Heart right ventricle (tissue), 16 donors: ENCODE measurements around the gene NDUFC2. TPM values are rescaled to one million over a fixed set of nuclear protein-coding genes. Genes with fewer than 3 reads are reported as not detected.

ENCODE experiments used
- ATAC-seq, 8 donors: fragments of 200-7000 bp; cut with Tn5 transposase; one replicate each; pipeline ENCODE4 v1.9.1; 2020; ENCODE audit warnings: mild to moderate bottlenecking in 8 of 8, moderate library complexity in 8 of 8, moderate number of reproducible peaks in 1 of 8
- DNase-seq, 2 donors: peaks; one replicate each; pipeline ENCODE4 v3.0.0-alpha.2; 2020
- H3K27ac ChIP-seq, 10 donors: fragments of 200-600 bp; sonication (generic) in 2 of 10; one replicate each; pipeline versions ENCODE4 v1.5.0 to v1.8.0; 2020 to 2022; ENCODE audit warnings: mild to moderate bottlenecking in 3 of 10
- H3K27me3 ChIP-seq, 7 donors: fragments of 200-600 bp; one replicate each; pipeline ENCODE4 v1.8.0; 2021 to 2022; ENCODE audit warnings: mild to moderate bottlenecking in 2 of 7
- H3K36me3 ChIP-seq, 9 donors: fragments of 200-600 bp; sonication (generic) in 1 of 9; one replicate each; pipeline versions ENCODE4 v1.5.0 to v1.8.0; 2020 to 2022; ENCODE audit warnings: mild to moderate bottlenecking in 2 of 9
- H3K4me1 ChIP-seq, 9 donors: fragments of 200-600 bp; sonication (generic) in 1 of 9; one replicate each; pipeline versions ENCODE4 v1.5.0 to v1.8.0; 2020 to 2022; ENCODE audit warnings: mild to moderate bottlenecking in 4 of 9
- H3K4me3 ChIP-seq, 10 donors: fragments of 200-600 bp; sonication (generic) in 2 of 10; one replicate each; pipeline versions ENCODE4 v1.5.0 to v1.8.0; 2020 to 2022; ENCODE audit warnings: mild to moderate bottlenecking in 7 of 10, moderate library complexity in 2 of 10
- H3K9me3 ChIP-seq, 11 donors: fragments of 200-600 bp in 10 of 11; sonication (generic) in 2 of 11; one replicate each; pipeline versions ENCODE4 v1.5.0 to v1.8.0; 2013 to 2022; ENCODE audit warnings: mild to moderate bottlenecking in 2 of 11, control low read depth in 1 of 11, moderate library complexity in 1 of 11
- WGBS, 2 donors: extraction: QIAGEN DNeasy Blood & Tissue Kit; methylation state at CpG; one replicate each; pipeline ENCODE4 v1.1.7; 2013; ENCODE audit warnings: inconsistent platforms in 1 of 2; 5-methylcytosine and 5-hydroxymethylcytosine counted together
- intact Hi-C, 10 donors: fragments of 100-400 bp; cut with DNase I; formaldehyde crosslinking; loops; one replicate each; pipeline versions ENCODE4 v1.11.1 to v1.14.2; 2022
- polyA plus RNA-seq, 2 donors: library from polyadenylated mRNA; stranded (reverse); fragments of 200-250 nt; gene quantifications; one replicate each; pipeline ENCODE4 v1.2.3, GENCODE V29; 2013
- total RNA-seq, 10 donors: library from RNA; stranded (reverse); fragmentation: NEBNext Ultra II Directional in 3 of 10; extraction: Animal tissue kit (Norgen Biotek cat#: 25700) in 3 of 10; gene quantifications; one replicate each; pipeline versions ENCODE4 v1.2.1 to v1.2.4, GENCODE V29; 2021 to 2023
- TF ChIP-seq, protein P1 (sequence below), 9 donors: fragments of 200-600 bp; sonication (generic) in 2 of 9; IDR thresholded peaks; one replicate each; pipeline versions ENCODE4 v1.5.0 to v1.8.0; 2021 to 2022; ENCODE audit warnings: antibody characterized with exemption in 9 of 9, mild to moderate bottlenecking in 5 of 9, moderate library complexity in 1 of 9
- donor health status: Arrhythmogenic right ventricular cardiomyopathy.
- donor health status: ischemic (EF 13 %, LVEDD 7.1; RV severe dilation, severe dysfunction).
- donor health status: healthy with polysubstance abuse.
- donor health status: DM: no; HTN: yes; CAD: no.
- donor health status: DM: no; HTN: no; CAD: no.
- donor health status: ischemic (EF 25% LVEDD 6.9; RV normal size, moderate dysfunction).
- donor health status: ischemic (EF 25% LVEDD 5.7; RV mildly dilated, moderate dysfunction).
- donor health status: healthy.
- donor health status: DM: yes; HTN: yes; CAD: no.
- donor health status: Ischemic cardiomyopathy.
- donor health status: ischemic (EF 35%, LVEDD 5.7; RV mildly dilated, moderate dysfunction).
- donor health status: nonischemic (EF 11% LVEDD 7.7; RV severe dilation, severe dysfunction).
- donor health status: DM: yes; HTN: yes; CAD: no.
- donor health status: PGD.
- donor health status: ischemic (EF 29% LVEDD 5.4; RV normal size, mild dysfunction).
- donor health status: nonischemic (EF 23%, LVEDD 6.1; RV moderate dilation, normal function).

NDUFC2 gene
- total and polyA plus RNA-seq, 12 donors = 69.7 to 400 (median 275) TPM

DNA sequence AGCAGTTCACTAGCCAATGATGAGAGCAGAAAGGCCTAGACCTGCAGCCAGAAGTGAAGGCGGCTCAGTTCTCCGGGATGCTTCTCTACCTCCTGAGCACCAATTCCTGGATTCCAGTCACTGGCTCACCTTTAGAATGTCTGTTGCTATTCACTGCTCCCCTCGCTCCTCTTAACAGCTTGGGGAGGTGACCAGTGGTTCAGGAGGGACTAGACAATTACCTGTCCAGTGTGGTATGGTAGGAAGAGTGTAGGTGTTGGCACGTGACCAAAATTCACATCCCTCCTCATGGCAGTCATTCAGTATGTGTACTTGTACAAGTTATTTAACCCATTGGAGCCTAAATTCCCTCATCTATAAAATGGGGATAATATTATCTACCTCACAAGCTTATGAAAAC lies 12.0 kb downstream of the NDUFC2 start:
- ATAC-seq (no peak), DNase-seq (no peak)
- Histone ChIP-seq H3K27me3 (no peaks in the 10 kb centered on the region), H3K4me1 (peaks cover 0 to 23% (median 8%) of the 10 kb centered on the region in 9 donors), H3K4me3 (no peak overlapping the region), H3K9me3 (no peaks in the 10 kb centered on the region), H3K27ac (no peak overlapping the region), H3K36me3 (peaks cover 0 to 60% (median 18%) of the 10 kb centered on the region in 9 donors)
- TF ChIP-seq, protein P1, sequence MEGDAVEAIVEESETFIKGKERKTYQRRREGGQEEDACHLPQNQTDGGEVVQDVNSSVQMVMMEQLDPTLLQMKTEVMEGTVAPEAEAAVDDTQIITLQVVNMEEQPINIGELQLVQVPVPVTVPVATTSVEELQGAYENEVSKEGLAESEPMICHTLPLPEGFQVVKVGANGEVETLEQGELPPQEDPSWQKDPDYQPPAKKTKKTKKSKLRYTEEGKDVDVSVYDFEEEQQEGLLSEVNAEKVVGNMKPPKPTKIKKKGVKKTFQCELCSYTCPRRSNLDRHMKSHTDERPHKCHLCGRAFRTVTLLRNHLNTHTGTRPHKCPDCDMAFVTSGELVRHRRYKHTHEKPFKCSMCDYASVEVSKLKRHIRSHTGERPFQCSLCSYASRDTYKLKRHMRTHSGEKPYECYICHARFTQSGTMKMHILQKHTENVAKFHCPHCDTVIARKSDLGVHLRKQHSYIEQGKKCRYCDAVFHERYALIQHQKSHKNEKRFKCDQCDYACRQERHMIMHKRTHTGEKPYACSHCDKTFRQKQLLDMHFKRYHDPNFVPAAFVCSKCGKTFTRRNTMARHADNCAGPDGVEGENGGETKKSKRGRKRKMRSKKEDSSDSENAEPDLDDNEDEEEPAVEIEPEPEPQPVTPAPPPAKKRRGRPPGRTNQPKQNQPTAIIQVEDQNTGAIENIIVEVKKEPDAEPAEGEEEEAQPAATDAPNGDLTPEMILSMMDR (IDR thresholded peaks at IDR 0.05) = no peak
- intact Hi-C loops = no loop called here
- WGBS, 2 donors = 88% methylated on average over 4 of the region's 4 CpGs

DNA sequence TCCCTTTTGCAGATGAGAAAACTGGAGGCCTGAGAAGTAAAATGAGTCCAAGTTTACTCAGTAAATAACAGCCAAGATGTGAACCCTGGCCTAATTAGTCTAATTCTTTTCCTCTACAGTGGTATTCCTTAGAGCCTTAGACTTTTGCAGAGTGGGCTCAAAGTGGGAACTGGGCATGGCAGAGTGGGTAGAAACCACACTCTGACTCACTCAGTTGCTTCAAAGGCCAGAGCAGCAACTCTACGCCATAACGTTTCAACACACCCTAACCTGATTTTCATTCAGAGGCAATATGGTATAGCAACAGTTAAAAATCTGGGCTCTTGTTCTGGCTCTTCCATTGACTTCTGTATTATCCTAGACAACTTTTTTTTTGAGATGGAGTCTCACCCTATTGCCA lies 13.2 kb downstream of the NDUFC2 start:
- H3K36me3 ChIP-seq = peaks cover 0 to 48% (median 10%) of the 10 kb centered on the region in 9 donors
- H3K4me1 ChIP-seq = peaks cover 0 to 28% (median 7%) of the 10 kb centered on the region in 9 donors
- TF ChIP-seq, protein P1 (IDR thresholded peaks at IDR 0.05) = no peak
- no peak for DNase-seq
- intact Hi-C loops = no loop called here
- no peak for ATAC-seq
- H3K9me3 ChIP-seq = no peaks in the 10 kb centered on the region
- H3K27ac ChIP-seq = no peak overlapping the region
- H3K4me3 ChIP-seq = no peak overlapping the region
- 79 to 91% methylated on average over 2 of the region's 2 CpGs for WGBS, 2 donors
- H3K27me3 ChIP-seq = no peaks in the 10 kb centered on the region

DNA sequence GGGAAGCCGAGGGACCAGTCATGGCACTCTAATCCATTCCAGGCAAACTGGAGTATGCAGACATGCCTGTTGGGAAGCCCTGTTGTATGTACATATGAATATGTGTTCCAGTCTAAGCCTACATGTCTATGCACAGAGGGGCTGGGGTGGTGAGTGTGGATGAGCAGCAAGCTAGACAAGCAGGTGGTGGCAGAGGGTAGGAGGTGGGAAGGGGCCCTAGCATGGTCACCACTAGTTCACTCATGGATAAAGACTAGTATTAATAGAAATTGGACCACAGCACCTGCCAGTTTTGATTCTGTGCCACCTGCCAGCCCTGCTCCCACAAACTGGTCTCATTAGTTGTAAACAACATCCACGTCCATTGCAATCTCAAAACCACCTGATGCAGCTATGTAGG lies 14.5 kb downstream of the NDUFC2 start:
- no peak overlapping the region for H3K27ac ChIP-seq
- intact Hi-C loops = no loop called here

DNA sequence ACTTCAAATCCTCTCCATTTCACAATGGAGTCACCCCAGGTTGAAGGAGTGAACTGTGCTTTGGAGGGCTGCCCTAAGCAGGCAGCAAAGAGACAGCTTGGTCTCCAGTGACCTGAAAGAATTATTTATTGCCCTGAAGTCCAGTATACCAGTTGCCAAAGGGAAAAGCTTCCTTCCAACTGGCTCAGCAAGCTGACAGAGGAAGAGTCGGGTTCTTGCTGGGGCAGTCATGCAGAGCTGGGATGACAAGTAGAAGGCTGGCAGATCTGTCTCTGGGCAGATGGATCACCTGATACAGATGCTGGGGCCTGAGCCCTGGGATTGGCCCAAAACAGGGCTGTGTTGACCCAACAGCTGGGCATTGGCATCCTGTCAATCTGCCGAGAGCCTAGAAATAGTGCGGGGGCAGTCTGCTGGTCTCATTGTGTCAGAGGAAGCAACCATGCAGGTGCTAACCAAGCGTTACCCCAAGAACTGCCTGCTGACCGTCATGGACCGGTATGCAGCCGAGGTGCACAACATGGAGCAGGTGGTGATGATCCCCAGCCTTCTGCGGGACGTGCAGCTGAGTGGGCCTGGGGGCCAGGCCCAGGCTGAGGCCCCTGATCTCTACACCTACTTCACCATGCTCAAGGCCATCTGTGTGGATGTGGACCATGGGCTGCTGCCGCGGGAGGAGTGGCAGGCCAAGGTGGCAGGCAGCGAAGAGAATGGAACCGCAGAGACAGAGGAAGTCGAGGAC lies 16.1 kb downstream of the NDUFC2 start, which contains the start of gene THRSP:
Gene THRSP (plus strand): TSS at position 422 of the 742 bp plus-strand sequence. CDS start 21 bp downstream, at position 443.
- intact Hi-C loops = no loop called here
- DNase-seq (no peak), ATAC-seq (no peak)
- H3K9me3 ChIP-seq = no peaks in the 10 kb centered on the region
- WGBS, 2 donors = 93% methylated on average over 14 of the region's 14 CpGs
- no peak within 1 kb of the TSS for H3K27ac ChIP-seq
- TF ChIP-seq, protein P1 (IDR thresholded peaks at IDR 0.05) = no peak
- peaks cover 0 to 19% (median 0%) of the 10 kb centered on the region in 9 donors for H3K36me3 ChIP-seq
- H3K27me3 ChIP-seq = no peaks in the 10 kb centered on the region
- H3K4me3 ChIP-seq = no peak within 1 kb of the TSS
- H3K4me1 ChIP-seq = peaks cover 0 to 16% (median 3%) of the 10 kb centered on the region in 9 donors

More for the DNA sequence above, 14.5 kb downstream of the NDUFC2 start:
- Histone ChIP-seq H3K27me3 (no peaks in the 10 kb centered on the region), H3K9me3 (no peaks in the 10 kb centered on the region), H3K4me1 (peaks cover 0 to 29% (median 9%) of the 10 kb centered on the region in 9 donors), H3K4me3 (no peak overlapping the region), H3K36me3 (peaks cover 0 to 35% (median 5%) of the 10 kb centered on the region in 9 donors)
- WGBS, 2 donors = 72 to 79% methylated on average over 2 of the region's 2 CpGs
- ATAC-seq = no peak
- TF ChIP-seq, protein P1 (IDR thresholded peaks at IDR 0.05) = no peak
- DNase-seq = no peak
